Cardiac muscle cell (in vitro differentiated cells and primary cell): Measurements from ENCODE around the gene KCP. TPM values are rescaled to one million over a fixed set of nuclear protein-coding genes. Genes with fewer than 3 reads are reported as not detected.
A peak's percentile ranks its signal among the peaks of the same experiment; 100 is the strongest.

Source experiments
- DNase-seq, 2 donors: peaks; one replicate each; pipeline versions ENCODE4 v3.0.0 to v3.0.0-alpha.2; 2010 to 2017; ENCODE audit warnings: low read depth in 1 of 2, low spot score in 1 of 2
- H3K27ac ChIP-seq: fragments of 200-600 bp; sonication (generic); 2 replicates; pipeline ENCODE4 v1.5.1; 2016
- H3K27me3 ChIP-seq: fragments of 200-600 bp; sonication (generic); 2 replicates; pipeline ENCODE4 v1.6.0; 2016; ENCODE audit warnings: control low read depth
- H3K36me3 ChIP-seq: fragments of 200-600 bp; sonication (generic); 2 replicates; pipeline ENCODE4 v1.5.1; 2016; ENCODE audit warnings: control low read depth
- H3K4me1 ChIP-seq: fragments of 200-600 bp; sonication (generic); 2 replicates; pipeline ENCODE4 v1.8.1; 2017; ENCODE audit warnings: low read depth, mild to moderate bottlenecking, mixed run types
- H3K4me3 ChIP-seq: fragments of 200-600 bp; sonication (generic); 2 replicates; pipeline ENCODE4 v1.5.1; 2016; ENCODE audit warnings: mild to moderate bottlenecking
- H3K9me3 ChIP-seq: fragments of 200-600 bp; sonication (generic); 2 replicates; pipeline ENCODE4 v1.5.1; 2017; ENCODE audit warnings: low read depth, mild to moderate bottlenecking, control low read depth
- CTCF ChIP-seq: IDR thresholded peaks from 2 replicates; pipeline ENCODE4 v1.5.1; 2012; ENCODE audit warnings: low read depth, mild to moderate bottlenecking, low read length
- polyA plus RNA-seq: library from polyadenylated mRNA; unstranded; fragments of >200 nt; fragmentation: Nextera tagmentation; extraction: Ambion mirVana; gene quantifications from 2 replicates; pipeline ENCODE4 v1.2.1, GENCODE V29; 2016
- total RNA-seq: library from RNA; depleted of rRNA; stranded (reverse); fragments of >200 nt; gene quantifications from 2 replicates; pipeline ENCODE4 v1.2.3, GENCODE V29; 2016

KCP gene
- total and polyA plus RNA-seq, 2 experiments from 2014 or later: 1.2 to 1.6 TPM

GRCh38 chr7:128937271-128937646 is 26.8 kb upstream of the KCP start:
- no peaks in the 10 kb centered on the region for H3K36me3 ChIP-seq
- no peak overlapping the region for H3K27ac ChIP-seq
- no peak for DNase-seq
- H3K27me3 ChIP-seq: peaks cover 86% of the 10 kb centered on the region
- H3K4me3 ChIP-seq: no peak overlapping the region
- no peaks in the 10 kb centered on the region for H3K9me3 ChIP-seq
- no peak for TF ChIP-seq CTCF
- no peaks in the 10 kb centered on the region for H3K4me1 ChIP-seq

GRCh38 chr7:128936798-128937197 is 26.3 kb upstream of the KCP start:
- Histone ChIP-seq H3K36me3 (no peaks in the 10 kb centered on the region), H3K27ac (no peak overlapping the region), H3K9me3 (no peaks in the 10 kb centered on the region), H3K4me1 (no peaks in the 10 kb centered on the region), H3K27me3 (peaks cover 84% of the 10 kb centered on the region), H3K4me3 (no peak overlapping the region)
- no peak for TF ChIP-seq CTCF
- no peak for DNase-seq

GRCh38 chr7:128935342-128935730 is 24.8 kb upstream of the KCP start:
- H3K4me3 ChIP-seq: no peak overlapping the region
- H3K4me1 ChIP-seq: no peaks in the 10 kb centered on the region
- H3K9me3 ChIP-seq: no peaks in the 10 kb centered on the region
- no peaks in the 10 kb centered on the region for H3K36me3 ChIP-seq
- no peak for DNase-seq
- no peak for TF ChIP-seq CTCF
- no peak overlapping the region for H3K27ac ChIP-seq
- peaks cover 69% of the 10 kb centered on the region for H3K27me3 ChIP-seq

- Histone ChIP-seq H3K27ac (no peak overlapping the region), H3K4me3 (no peak overlapping the region), H3K36me3 (no peaks in the 10 kb centered on the region), H3K27me3 (peaks cover 62% of the 10 kb centered on the region), H3K4me1 (no peaks in the 10 kb centered on the region), H3K9me3 (no peaks in the 10 kb centered on the region)
- no peak for TF ChIP-seq CTCF
- DNase-seq: no peak
Measured at GRCh38 chr7:128934361-128935341, 24.1 kb upstream of the KCP start.

GRCh38 chr7:128933180-128933891 is 22.8 kb upstream of the KCP start:
- Histone ChIP-seq H3K36me3 (no peaks in the 10 kb centered on the region), H3K4me1 (no peaks in the 10 kb centered on the region)
- no peak for TF ChIP-seq CTCF

More at GRCh38 chr7:128933180-128933891, 22.8 kb upstream of the KCP start:
- no peak overlapping the region for H3K27ac ChIP-seq
- H3K27me3 ChIP-seq: peaks cover 49% of the 10 kb centered on the region
- H3K4me3 ChIP-seq: no peak overlapping the region
- peak in 1 of 2 donors; percentile 21 for DNase-seq
- H3K9me3 ChIP-seq: no peaks in the 10 kb centered on the region
